B cell (primary cell): ENCODE measurements around the gene MAML3.

Experiments used
- CTCF ChIP-seq: fragments of 200-600 bp; IDR thresholded peaks from one replicate; pipeline ENCODE4 v1.8.0; 2022; ENCODE audit warnings: antibody characterized with exemption, mild to moderate bottlenecking
- EZH2 ChIP-seq: IDR thresholded peaks from 2 replicates; pipeline ENCODE4 v1.6.1; 2012; ENCODE audit warnings: borderline replicate concordance, low read depth, mild to moderate bottlenecking, moderate library complexity, low read length; ENCODE audit not compliant: insufficient read depth, poor library complexity, severe bottlenecking

DNA sequence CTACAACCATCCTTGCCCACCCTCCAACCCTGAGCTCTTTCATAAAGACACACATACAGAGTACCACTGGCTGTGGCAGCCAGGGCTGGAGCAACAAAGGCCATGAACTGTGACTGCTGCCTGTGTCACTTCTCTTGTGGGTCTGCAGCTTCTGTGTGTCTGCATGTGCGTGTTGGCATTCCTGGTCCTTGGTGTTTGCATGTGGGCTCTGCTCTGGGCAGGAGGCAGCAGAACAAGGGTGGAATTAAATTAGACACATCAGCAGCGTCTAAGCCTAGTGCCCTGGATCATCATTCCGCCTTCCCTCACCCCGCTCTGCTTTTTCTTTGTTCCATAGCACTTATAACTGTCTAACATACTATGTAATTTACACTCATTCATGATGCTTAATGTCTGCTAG, 330.6 kb downstream of the MAML3 start:
- TF ChIP-seq CTCF (no peak), EZH2 (no peak)
